ENCODE results near the gene PCBP3. TPM values are rescaled to one million over a fixed set of nuclear protein-coding genes. Genes with fewer than 3 reads are reported as not detected.

Gene PCBP3
- total RNA-seq, 1 experiment from 2014 or later = 10.9 TPM

DNA sequence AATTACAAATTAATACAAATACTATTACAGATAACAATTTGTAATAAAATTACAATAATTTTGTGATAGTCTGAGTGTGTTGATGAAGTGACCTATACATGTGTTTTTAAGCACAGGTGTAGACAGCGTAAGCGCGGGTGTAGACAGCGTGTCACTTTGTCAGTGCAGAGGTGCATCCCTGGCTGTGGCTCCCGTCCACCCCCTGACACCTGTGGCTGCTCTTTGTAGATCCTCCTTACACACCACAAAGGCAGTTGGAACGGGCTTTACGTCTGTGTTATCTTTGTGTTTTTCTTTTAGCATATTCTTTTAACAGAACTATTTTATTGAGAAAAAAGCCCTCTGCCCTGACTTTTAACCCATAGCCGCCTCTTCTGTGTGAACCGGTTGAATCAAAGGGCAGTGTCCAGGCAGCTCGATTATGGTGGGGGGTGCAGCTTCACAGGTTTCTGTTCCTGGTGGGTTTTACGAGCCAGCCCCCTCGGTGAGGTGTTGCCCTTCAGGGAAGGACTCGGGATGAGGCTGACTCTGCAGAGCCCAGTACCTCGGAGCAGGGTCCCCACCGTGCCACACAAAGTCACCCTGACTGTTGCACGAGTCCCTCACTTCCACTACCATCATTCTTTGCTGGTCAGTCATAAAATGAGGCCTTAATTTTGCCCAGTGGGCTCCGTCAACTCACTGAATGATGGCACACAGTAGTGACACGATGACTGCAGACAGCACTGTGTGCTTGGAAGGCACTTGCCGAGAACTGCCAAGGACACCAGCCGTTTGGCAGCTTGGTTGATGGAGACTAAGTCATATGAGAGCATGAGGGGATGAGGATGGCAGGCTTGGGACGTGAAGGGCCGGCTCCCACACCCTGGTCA is 251.6 kb downstream of the PCBP3 start:
- Mint-ChIP-seq H3K27ac (no peak overlapping the region; a peak in 1 of 7 replicates), H3K4me3 (peak overlapping the region in 1 of 2 experiments; percentile 14; a peak in 1 of 5 replicates), H3K27me3 (ENCODE audit: low read depth) (peaks cover 6% of the 10 kb centered on the region), H3K4me1 (0 out of 4 replicates have a peak, but pooled peaks cover 3 to 4% of the 10 kb centered on the region in 2 experiments), H3K36me3 (ENCODE audit: insufficient read depth in 1 of 3, low read depth in 3 of 3) (no peaks in the 10 kb centered on the region), H3K9me3 (no peaks in the 10 kb centered on the region)
- Histone ChIP-seq H3K56ac (ENCODE audit: insufficient read length, low read depth, low read length) (no peak overlapping the region), H3K79me1 (ENCODE audit: insufficient read depth, low read depth, low read length, poor library complexity, severe bottlenecking) (no peaks in the 10 kb centered on the region), H2BK12ac (ENCODE audit: insufficient read length, low read depth, low read length) (no peak overlapping the region), H3K18ac (ENCODE audit: insufficient read length, low read depth, low read length) (no peak overlapping the region), H3K4ac (ENCODE audit: low read depth, low read length) (no peak overlapping the region), H3K4me1 (ENCODE audit: insufficient read depth, low read length) (no peaks in the 10 kb centered on the region), H4K5ac (ENCODE audit: insufficient read length, low read depth, low read length) (no peak overlapping the region), H4K91ac (ENCODE audit: insufficient read length, low read depth, low read length) (no peak overlapping the region), H3T11ph (ENCODE audit: low read length) (no peak overlapping the region), H2BK20ac (ENCODE audit: low read depth, low read length, poor library complexity, severe bottlenecking) (no peak overlapping the region), H3K9ac (ENCODE audit: extremely low read depth, insufficient read length, low read length) (no peak overlapping the region), H3K4me2 (ENCODE audit: insufficient read depth, insufficient read length, low read length) (no peak overlapping the region), H3K9me3 (ENCODE audit: control insufficient read depth, low read depth, low read length) (no peaks in the 10 kb centered on the region), H4K8ac (replicated peaks; ENCODE audit: insufficient read length, low read depth, low read length) (no peak overlapping the region), H3K14ac (ENCODE audit: insufficient read depth, low read length) (no peak overlapping the region), H3K27ac (ENCODE audit: insufficient read length, low read depth, low read length) (no peak overlapping the region), H3K27me3 (ENCODE audit: insufficient read depth, low read length) (no peaks in the 10 kb centered on the region), H2BK15ac (ENCODE audit: low read depth, low read length) (no peak overlapping the region), H2BK120ac (ENCODE audit: low read depth, low read length, poor library complexity, severe bottlenecking) (no peak overlapping the region), H3K23ac (ENCODE audit: insufficient read length, low read depth, low read length) (no peak overlapping the region), H3K79me2 (ENCODE audit: insufficient read depth, low read length) (no peaks in the 10 kb centered on the region), H2AK5ac (ENCODE audit: insufficient read length, low read length) (no peak overlapping the region), H3K23me2 (ENCODE audit: insufficient read length, low read depth, low read length, poor library complexity, severe bottlenecking) (no peaks in the 10 kb centered on the region), H4K20me1 (ENCODE audit: control insufficient read depth, insufficient read depth, insufficient read length) (no peaks in the 10 kb centered on the region), H2AFZ (ENCODE audit: low read length) (no peak overlapping the region), H2BK5ac (ENCODE audit: insufficient read length, low read length) (no peak overlapping the region)
- WGBS (ENCODE audit: extremely low coverage, insufficient read length, low lambda C conversion rate) = no CpG with 5 or more reads among the region's 22 CpGs
- DNase-seq = no peak
- TF ChIP-seq CTCF (conservative IDR thresholded peaks at IDR 0.05) = no peak
